GM12864 (cell line): Measurements from ENCODE around the gene CENPW.

Experiments used
- DNase-seq: peaks from one replicate; pipeline ENCODE4 v3.0.0-alpha.2; 2011; ENCODE audit warnings: low read depth
- H3K4me3 ChIP-seq: 2 replicates; pipeline ENCODE4 v1.5.1; 2011; ENCODE audit warnings: mild to moderate bottlenecking, low read depth, low read length, control low read depth
- CTCF ChIP-seq: IDR thresholded peaks from 2 replicates; pipeline ENCODE4 v1.5.1; 2011; ENCODE audit warnings: low read depth, mild to moderate bottlenecking, moderate library complexity, low read length, control low read depth, inconsistent platforms; ENCODE audit errors: missing control alignments

CENPW gene

DNA sequence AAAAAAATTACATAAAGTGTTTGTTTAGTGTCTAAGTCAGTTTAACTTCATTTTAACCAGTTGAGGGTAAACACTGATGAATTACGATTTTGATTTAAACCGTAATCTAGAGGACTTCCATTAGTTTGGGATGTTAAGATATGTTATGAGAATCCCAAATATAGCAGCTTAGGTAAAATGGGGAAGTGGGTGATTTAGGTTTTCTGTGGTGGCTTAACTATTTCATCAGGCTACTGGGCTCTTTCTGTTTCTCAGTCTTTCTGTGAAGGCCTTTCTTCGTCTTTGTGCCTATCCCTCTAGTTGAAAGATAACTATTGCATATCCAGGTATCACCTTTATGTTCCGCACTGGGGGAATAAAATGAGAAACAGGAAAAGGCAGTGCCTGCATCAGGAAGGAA is 27.9 kb downstream of the CENPW start:
- TF ChIP-seq CTCF, result no peak
- DNase-seq, result no peak
- H3K4me3 ChIP-seq, result no peak overlapping the region

- no peak overlapping the region for H3K4me3 ChIP-seq
- DNase-seq, result no peak
- no peak for TF ChIP-seq CTCF
These were observed 32.7 kb downstream of the CENPW start for GRCh38 chr6:126372626-126373025.

- TF ChIP-seq CTCF, result no peak
- no peak overlapping the region for H3K4me3 ChIP-seq
- DNase-seq, result no peak
These were observed 33.4 kb downstream of the CENPW start for GRCh38 chr6:126373344-126373743.

- TF ChIP-seq CTCF, result no peak
- H3K4me3 ChIP-seq, result no peak overlapping the region
- DNase-seq, result no peak
These were observed 34.5 kb downstream of the CENPW start for GRCh38 chr6:126374372-126374771.

- no peak for TF ChIP-seq CTCF
- no peak overlapping the region for H3K4me3 ChIP-seq
- DNase-seq, result no peak
These were observed 36.8 kb downstream of the CENPW start for GRCh38 chr6:126376682-126377081.

DNA sequence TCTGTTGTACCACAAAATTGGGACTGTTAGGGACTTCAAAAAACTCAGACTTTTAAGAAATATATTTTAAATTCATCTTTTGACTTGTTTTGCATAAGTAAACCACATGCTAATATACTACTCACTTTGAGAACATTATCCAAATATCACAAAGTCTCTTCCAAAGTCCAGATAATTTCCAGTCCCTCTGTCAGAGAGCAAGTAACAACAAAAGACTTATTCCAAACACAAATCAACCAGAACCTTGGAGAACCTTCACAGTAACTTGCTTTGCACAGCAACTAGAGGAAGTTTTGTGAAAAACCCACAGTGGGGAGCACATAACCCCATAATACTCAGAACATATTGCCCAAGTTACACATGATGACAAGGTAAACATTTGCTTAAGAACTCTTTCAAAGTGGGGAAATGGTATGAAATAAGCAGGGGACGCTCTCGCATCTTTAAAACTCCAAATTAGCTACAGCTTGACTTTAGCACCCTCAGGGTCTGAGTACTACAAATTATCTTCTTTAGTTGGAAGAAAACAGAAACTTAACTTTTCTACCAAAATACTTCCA is 37.8 kb downstream of the CENPW start:
- no peak overlapping the region for H3K4me3 ChIP-seq
- no peak for TF ChIP-seq CTCF
- DNase-seq, result no peak

- no peak for DNase-seq
- TF ChIP-seq CTCF, result no peak
- H3K4me3 ChIP-seq, result no peak overlapping the region
These were observed 40.2 kb downstream of the CENPW start for GRCh38 chr6:126380072-126380583.
